Mammary epithelial cell (primary cell): ENCODE data around the gene GSTCD.

Experiments
- EZH2 ChIP-seq: IDR thresholded peaks from 2 replicates; pipeline ENCODE4 v1.6.1; 2012; ENCODE audit warnings: low read length, inconsistent platforms, borderline replicate concordance
- TF ChIP-seq, protein P1 (sequence below), 2 donors: IDR thresholded peaks in 1 of 2; conservative IDR thresholded peaks in 1 of 2; 2 replicates each; pipeline ENCODE4 v1.5.1; 2011 to 2012; ENCODE audit warnings: inconsistent platforms in 2 of 2, low read length in 2 of 2, mild to moderate bottlenecking in 2 of 2, control low read depth in 1 of 2, low read depth in 1 of 2; ENCODE audit not compliant: insufficient read depth in 1 of 2; ENCODE audit errors: extremely low read depth in 1 of 2

DNA sequence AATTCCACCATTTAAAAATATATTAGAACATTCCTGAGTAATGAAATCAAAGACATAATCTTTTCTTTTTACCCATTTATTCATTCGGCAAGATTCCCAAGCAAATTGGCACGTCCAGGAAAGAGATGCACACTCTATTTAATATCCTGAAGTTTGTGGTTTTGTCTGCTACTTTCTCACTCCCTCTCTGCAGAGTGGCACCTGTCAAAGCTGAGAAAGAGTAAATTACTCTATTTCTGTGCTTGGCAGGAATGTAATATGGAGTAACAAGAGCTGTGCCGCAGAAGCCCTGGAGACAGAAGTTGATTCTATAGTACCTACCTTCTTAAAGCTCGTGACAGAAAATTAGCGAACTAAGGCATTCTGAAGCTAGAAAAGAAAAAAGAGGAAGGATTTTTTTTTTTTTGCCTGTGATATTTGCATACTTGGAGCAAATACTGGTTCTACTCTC, 5.5 kb downstream of the GSTCD start:
- TF ChIP-seq, protein P1, sequence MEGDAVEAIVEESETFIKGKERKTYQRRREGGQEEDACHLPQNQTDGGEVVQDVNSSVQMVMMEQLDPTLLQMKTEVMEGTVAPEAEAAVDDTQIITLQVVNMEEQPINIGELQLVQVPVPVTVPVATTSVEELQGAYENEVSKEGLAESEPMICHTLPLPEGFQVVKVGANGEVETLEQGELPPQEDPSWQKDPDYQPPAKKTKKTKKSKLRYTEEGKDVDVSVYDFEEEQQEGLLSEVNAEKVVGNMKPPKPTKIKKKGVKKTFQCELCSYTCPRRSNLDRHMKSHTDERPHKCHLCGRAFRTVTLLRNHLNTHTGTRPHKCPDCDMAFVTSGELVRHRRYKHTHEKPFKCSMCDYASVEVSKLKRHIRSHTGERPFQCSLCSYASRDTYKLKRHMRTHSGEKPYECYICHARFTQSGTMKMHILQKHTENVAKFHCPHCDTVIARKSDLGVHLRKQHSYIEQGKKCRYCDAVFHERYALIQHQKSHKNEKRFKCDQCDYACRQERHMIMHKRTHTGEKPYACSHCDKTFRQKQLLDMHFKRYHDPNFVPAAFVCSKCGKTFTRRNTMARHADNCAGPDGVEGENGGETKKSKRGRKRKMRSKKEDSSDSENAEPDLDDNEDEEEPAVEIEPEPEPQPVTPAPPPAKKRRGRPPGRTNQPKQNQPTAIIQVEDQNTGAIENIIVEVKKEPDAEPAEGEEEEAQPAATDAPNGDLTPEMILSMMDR (conservative IDR thresholded peaks at IDR 0.05 in 1 of 2, IDR thresholded peaks at IDR 0.05 in 1 of 2; ENCODE audit: extremely low read depth in 1 of 2, insufficient read depth in 1 of 2, low read depth in 1 of 2, low read length in 2 of 2) = no peak
- no peak for TF ChIP-seq EZH2
